Retinal pigment epithelial cell (primary cell): ENCODE measurements around the gene ALAS1.

Experiments used
- DNase-seq: peaks from one replicate; pipeline ENCODE4 v3.0.0-alpha.2; 2010; ENCODE audit warnings: low read depth
- H3K4me3 ChIP-seq: 2 replicates; pipeline ENCODE4 v1.5.1; 2011; ENCODE audit warnings: mild to moderate bottlenecking, low read length, control low read depth, moderate library complexity
- TF ChIP-seq, protein P1 (sequence below): conservative IDR thresholded peaks from 2 replicates; pipeline ENCODE4 v1.5.1; 2011; ENCODE audit warnings: low read depth, low read length, control low read depth, inconsistent platforms

The ALAS1 gene

DNA sequence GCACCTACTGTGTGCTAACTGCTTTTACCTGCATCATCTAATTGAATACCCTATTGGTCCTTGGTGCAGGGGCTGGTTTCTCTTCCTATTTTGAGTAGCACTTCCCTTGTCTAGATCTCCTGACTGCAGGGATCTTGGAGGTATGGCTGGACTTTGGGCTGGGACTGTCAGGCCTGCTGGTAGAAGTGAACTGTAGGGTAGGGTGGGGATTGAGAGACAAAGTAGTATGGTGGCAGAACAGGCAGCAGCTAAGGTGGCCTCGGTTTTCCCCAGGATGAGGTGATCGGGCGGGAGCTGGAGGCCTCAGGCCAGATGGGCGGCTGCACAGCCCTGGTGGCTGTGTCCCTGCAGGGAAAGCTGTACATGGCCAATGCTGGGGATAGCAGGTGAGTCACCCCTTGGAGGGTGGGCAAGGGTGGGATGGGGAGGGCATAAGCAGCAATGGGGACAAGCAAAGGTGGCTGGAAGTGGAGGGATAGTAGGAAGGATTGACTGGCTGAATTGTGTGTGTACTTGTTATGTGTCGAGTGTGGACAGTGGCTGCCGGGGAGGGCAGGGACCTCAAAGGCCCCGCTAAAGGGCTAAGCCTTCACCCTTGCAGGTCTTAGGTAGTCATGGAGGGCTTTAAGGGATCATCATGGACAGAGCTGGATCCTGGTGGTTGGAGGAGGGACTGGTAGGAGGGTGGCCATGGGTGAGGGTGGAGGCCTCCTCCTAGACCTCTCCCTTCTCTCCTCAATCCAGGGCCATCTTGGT is 49.6 kb downstream of the ALAS1 start:
- TF ChIP-seq, protein P1, sequence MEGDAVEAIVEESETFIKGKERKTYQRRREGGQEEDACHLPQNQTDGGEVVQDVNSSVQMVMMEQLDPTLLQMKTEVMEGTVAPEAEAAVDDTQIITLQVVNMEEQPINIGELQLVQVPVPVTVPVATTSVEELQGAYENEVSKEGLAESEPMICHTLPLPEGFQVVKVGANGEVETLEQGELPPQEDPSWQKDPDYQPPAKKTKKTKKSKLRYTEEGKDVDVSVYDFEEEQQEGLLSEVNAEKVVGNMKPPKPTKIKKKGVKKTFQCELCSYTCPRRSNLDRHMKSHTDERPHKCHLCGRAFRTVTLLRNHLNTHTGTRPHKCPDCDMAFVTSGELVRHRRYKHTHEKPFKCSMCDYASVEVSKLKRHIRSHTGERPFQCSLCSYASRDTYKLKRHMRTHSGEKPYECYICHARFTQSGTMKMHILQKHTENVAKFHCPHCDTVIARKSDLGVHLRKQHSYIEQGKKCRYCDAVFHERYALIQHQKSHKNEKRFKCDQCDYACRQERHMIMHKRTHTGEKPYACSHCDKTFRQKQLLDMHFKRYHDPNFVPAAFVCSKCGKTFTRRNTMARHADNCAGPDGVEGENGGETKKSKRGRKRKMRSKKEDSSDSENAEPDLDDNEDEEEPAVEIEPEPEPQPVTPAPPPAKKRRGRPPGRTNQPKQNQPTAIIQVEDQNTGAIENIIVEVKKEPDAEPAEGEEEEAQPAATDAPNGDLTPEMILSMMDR, result no peak
- no peak for DNase-seq
- H3K4me3 ChIP-seq, result no peak overlapping the region

DNA sequence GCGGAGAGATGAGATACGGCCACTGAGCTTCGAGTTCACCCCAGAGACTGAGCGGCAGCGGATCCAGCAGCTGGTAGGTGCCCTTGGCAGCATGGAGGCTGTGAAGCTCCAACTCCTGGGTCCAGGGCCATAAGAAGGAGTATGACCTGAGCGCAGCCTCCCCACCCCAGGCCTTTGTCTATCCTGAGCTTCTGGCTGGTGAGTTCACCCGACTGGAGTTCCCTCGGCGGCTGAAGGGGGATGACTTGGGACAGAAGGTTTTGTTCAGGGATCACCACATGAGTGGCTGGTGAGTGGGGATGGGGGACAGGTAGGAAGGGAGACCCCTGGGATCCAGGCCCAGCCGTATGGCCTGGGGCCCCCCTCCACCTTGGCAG is 50.2 kb downstream of the ALAS1 start:
- TF ChIP-seq, protein P1, result no peak
- no peak overlapping the region for H3K4me3 ChIP-seq
- no peak for DNase-seq

DNA sequence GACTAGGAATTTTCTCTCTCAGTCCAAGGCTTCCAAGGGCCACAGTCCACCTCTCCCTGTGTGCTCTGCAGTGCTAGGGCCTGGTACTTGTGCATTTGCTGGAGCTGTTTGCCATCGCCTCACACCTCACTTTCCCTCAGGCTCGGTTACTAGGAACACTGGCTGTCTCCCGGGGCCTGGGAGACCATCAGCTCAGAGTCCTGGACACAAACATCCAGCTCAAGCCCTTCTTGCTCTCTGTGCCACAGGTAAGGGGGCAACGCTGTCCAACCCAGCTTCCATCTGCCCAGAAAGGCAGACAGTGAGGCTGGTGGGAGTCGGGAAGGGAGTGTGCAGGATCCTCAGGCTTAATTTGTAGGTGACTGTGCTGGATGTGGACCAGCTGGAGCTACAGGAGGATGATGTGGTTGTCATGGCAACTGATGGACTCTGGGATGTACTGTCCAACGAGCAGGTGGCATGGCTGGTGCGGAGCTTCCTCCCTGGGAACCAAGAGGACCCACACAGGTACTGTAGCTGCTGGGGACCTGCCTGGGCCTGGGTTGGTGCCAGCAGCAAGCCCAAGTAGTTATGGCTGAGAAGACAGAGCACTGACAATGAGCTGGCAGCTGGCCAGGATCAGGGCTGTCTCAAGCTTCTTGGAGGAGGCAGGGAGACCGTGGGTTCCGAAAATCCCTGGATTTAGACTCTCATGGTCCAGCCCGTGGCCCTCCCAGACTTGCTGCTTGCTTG is 51.0 kb downstream of the ALAS1 start:
- TF ChIP-seq, protein P1, result no peak
- no peak for DNase-seq
- no peak overlapping the region for H3K4me3 ChIP-seq

DNA sequence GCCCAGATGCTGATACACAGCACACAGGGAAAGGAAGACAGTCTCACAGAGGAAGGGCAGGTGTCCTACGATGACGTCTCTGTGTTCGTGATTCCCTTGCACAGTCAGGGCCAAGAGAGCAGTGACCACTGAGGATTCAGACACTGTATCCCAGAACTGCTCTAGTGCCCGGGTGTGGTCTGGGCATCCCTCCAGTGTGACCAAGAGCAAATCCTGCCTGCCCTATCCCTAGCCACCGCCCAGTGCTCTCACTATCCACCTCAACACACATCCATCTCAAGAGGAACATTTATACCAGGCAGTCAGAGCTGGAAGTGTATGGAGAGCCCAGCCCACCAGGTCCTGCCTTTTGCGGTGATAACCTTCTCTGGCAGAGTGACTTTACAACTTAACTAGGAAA is 51.7 kb downstream of the ALAS1 start:
- DNase-seq, result no peak
- H3K4me3 ChIP-seq, result no peak overlapping the region
- TF ChIP-seq, protein P1, result no peak

DNA sequence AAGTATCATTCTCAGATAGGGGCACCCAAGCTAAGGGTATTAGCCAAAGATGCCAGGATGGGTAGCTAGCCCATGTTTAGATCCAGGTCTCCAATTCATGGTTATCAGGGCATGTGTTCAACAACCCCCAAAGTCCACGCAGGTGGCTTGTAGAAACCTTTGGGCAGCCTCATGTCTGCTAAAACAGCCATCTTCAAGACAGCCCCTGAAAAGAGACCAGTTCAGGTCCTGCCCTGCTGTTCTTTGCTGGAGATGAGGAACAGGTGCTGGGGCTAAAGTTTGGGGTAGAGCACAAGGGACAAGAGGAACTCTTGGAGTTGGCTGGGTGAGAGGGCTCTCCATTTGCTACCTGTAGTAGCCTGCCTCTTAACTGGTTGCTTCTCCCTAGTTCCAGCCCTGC is 52.2 kb downstream of the ALAS1 start:
- no peak overlapping the region for H3K4me3 ChIP-seq
- TF ChIP-seq, protein P1, result no peak
- no peak for DNase-seq

DNA sequence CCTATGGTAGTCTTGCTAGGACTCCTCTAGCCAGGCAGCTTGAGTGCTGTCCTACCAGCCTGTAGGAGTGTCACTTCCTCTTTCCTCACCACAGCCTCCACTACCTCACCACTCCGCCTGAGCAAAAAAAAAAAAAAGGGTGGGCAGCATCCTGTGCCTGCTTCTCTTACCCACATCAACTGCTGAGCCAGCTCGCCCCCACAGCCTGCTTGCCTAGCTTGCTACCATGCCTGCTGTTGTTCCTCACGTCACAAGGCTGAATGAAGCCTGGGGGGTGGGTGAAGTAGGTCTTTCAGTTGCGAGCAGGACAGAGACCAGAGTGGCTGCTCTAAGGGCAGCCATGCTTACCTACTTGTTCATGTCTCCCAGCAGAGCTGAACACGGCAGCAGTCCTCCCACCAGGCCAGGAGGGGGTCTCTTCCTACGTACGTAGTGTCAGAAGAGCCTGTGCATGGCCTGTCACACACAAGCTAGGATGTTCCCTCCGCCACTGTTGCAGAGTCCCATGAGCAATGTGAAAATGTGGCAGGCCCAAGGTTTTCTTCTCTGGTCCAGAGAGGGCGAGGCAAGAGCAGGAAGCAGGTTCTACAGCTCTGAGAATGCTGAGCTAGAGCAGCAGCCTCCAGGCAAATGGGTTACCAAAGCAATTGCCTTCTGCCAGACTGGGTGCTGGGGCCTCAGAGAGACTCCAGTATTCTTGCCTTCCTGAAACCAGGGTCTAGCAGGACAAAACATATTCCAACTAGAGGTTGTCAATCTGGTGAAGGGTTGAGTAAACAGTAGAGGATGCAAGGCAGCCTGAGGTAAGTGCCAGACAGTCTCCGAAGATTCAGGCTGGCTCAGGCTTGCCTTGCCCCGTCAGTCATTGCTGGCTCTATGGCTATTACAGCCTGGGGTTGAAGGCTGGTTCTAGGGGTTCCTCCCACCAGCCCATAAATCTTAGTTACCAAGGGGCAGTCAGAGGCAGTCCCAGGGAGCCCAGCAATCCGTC is 55.6 kb downstream of the ALAS1 start:
- TF ChIP-seq, protein P1, result no peak
- DNase-seq, result no peak
- H3K4me3 ChIP-seq, result no peak overlapping the region
